SK-N-MC (cell line): ENCODE data around the gene NADSYN1.

Source experiments
- DNase-seq: peaks from one replicate; pipeline ENCODE4 v3.0.0-alpha.2; 2011; ENCODE audit warnings: low read depth, low spot score
- H3K27ac ChIP-seq: fragments of 200-600 bp; sonication (generic); 2 replicates; pipeline ENCODE4 v1.5.1; 2016; ENCODE audit warnings: mixed run types
- H3K36me3 ChIP-seq: fragments of 200-600 bp; sonication (generic); 2 replicates; pipeline ENCODE4 v1.6.1; 2017; ENCODE audit warnings: antibody characterized with exemption, low read length, mixed read lengths; ENCODE audit not compliant: insufficient read depth
- H3K4me3 ChIP-seq: fragments of 200-600 bp; sonication (generic); 2 replicates; pipeline ENCODE4 v1.5.1; 2016
- H3K9ac ChIP-seq: fragments of 200-600 bp; sonication (generic); 2 replicates; pipeline ENCODE4 v1.8.0; 2017; ENCODE audit warnings: mixed run types, mixed read lengths; ENCODE audit not compliant: insufficient read length
- H3K9me3 ChIP-seq: fragments of 200-600 bp; sonication (generic); 2 replicates; pipeline ENCODE4 v1.6.1; 2017; ENCODE audit warnings: low read depth, mild to moderate bottlenecking, antibody characterized with exemption, low read length, moderate library complexity, mixed read lengths
- EZH2 ChIP-seq: fragments of 200-600 bp; sonication (generic); IDR thresholded peaks from one replicate; pipeline ENCODE4 v1.6.1; 2017; ENCODE audit warnings: antibody characterized with exemption
- FOXP2 ChIP-seq: optimal IDR thresholded peaks from 2 replicates; pipeline ENCODE3; 2011; ENCODE audit warnings: mild to moderate bottlenecking, moderate library complexity; ENCODE audit not compliant: insufficient read depth; ENCODE audit errors: extremely low read length, control extremely low read depth
- POLR2AphosphoS5 ChIP-seq: IDR thresholded peaks from 2 replicates; pipeline ENCODE4 v1.6.1; 2012; ENCODE audit warnings: mild to moderate bottlenecking, low read depth, low read length, borderline replicate concordance

The NADSYN1 gene

DNA sequence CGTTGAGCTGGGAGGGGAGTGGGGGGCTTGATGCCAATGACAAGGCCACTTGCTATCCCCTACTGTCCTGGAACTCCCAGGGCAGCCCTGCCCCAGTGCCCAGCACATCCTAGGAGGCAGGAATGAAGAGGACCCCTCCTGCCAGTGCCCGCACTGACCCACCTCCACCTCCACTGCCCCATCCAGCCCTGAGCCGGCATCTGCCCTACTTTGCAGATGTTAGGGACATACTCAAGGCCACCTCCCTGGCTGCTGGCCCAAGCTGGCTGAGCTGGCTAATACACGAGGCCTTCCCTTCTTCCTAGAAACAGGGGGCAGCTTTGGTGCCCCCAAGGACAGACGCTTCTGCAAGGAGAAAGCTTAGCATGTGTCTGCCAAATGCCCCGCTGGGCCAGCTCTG, 15.6 kb upstream of the NADSYN1 start:
- H3K9me3 ChIP-seq: no peaks in the 10 kb centered on the region
- peaks cover 72% of the 10 kb centered on the region for H3K36me3 ChIP-seq
- no peak overlapping the region for H3K4me3 ChIP-seq
- TF ChIP-seq EZH2: no peak
- TF ChIP-seq FOXP2: no peak
- TF ChIP-seq POLR2AphosphoS5: no peak
- H3K9ac ChIP-seq: no peak overlapping the region
- no peak for DNase-seq
- H3K27ac ChIP-seq: no peak overlapping the region

DNA sequence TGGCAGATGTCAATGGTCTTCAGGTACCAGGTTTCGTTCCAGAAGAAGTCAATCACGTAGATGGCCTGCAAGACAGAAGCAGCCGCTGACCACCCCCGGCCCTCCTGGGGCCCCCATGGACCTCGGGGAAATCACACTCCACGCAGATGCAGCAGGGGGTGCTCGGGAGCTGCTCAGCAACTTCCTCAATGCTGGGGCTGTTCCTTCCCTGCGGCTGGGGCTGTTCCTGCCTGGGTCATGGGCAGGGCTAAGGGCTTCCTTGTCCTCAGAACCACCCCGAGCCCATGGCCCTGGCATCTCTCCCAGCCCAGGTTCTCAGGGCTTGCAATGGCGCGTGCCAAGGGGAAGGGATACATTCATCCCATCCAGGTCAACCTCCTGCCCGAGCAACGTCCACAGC, 15.1 kb upstream of the NADSYN1 start:
- no peak overlapping the region for H3K9ac ChIP-seq
- no peak for DNase-seq
- TF ChIP-seq FOXP2 (no peak), EZH2 (no peak), POLR2AphosphoS5 (no peak)
- H3K36me3 ChIP-seq: peaks cover 74% of the 10 kb centered on the region
- no peak overlapping the region for H3K27ac ChIP-seq
- no peak overlapping the region for H3K4me3 ChIP-seq
- no peaks in the 10 kb centered on the region for H3K9me3 ChIP-seq

- H3K4me3 ChIP-seq: no peak overlapping the region
- DNase-seq: no peak
- no peak overlapping the region for H3K9ac ChIP-seq
- no peaks in the 10 kb centered on the region for H3K9me3 ChIP-seq
- TF ChIP-seq FOXP2: no peak
- TF ChIP-seq EZH2: no peak
- TF ChIP-seq POLR2AphosphoS5: no peak
- peaks cover 82% of the 10 kb centered on the region for H3K36me3 ChIP-seq
- no peak overlapping the region for H3K27ac ChIP-seq
Observed at GRCh38 chr11:71438650-71439049, 14.4 kb upstream of the NADSYN1 start.

DNA sequence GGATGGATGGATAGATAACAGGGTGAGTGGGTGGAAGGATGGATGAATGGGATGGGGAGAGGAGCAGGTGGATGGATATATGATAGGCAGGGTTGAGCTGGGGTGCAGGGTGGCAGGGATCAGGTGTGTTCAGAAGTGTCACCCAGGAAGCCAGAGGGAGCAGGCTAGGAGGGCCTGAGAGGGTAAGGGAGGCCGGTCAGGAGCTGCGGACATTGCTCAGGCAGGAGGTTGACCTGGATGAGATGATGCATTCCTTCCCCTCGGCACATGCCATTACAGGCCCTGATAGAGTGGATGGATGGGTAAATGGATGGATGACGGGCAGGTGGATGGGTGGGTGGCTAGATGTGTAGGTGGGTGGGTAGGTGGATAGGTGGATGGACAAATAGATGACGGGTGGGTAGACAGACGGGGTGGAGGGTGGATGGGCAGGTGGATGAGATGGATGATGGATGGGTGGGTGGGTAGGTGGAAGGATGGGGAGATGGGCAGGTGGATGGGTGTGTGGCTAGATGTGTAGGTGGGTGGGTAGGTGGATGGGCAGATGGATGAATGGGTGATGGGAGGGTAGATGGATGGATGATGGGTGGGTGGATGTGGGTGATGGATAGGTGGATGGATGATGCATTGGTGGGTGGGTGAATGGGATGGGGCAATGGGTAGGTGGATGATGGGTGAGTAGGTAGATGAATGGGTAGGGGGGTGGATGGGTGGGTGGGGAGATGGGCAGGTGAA, 12.8 kb upstream of the NADSYN1 start:
- TF ChIP-seq EZH2: no peak
- TF ChIP-seq FOXP2: no peak
- TF ChIP-seq POLR2AphosphoS5: no peak
- Histone ChIP-seq H3K4me3 (no peak overlapping the region), H3K27ac (no peak overlapping the region), H3K36me3 (peaks cover 96% of the 10 kb centered on the region), H3K9ac (no peak overlapping the region), H3K9me3 (no peaks in the 10 kb centered on the region)
- DNase-seq: no peak

- no peak for DNase-seq
- no peak overlapping the region for H3K27ac ChIP-seq
- peaks cover 96% of the 10 kb centered on the region for H3K36me3 ChIP-seq
Observed at GRCh38 chr11:71441251-71441650, 11.8 kb upstream of the NADSYN1 start.

DNA sequence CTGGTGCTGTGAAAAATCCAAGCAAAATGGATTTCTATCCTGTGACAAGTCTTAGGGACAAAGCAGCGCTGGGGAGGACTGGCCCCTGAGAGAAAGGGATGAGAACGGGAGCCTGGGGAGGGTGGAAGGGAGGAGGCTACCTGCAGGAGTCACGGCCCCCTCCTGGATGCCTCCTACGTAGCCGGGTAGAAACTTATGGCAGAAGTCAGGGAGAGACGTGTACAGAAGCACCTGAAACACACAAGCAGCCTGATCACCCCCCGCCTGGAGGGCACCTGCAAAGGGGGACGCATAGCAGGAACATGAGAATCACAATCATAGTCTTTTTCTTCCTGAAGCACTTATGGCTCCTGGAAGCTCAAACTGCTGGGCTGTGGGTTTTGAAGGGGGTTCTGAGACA, 10.9 kb upstream of the NADSYN1 start:
- peaks cover 97% of the 10 kb centered on the region for H3K36me3 ChIP-seq

More at GRCh38 chr11:71441251-71441650, 11.8 kb upstream of the NADSYN1 start:
- Histone ChIP-seq H3K9me3 (no peaks in the 10 kb centered on the region), H3K9ac (no peak overlapping the region), H3K4me3 (no peak overlapping the region)
- TF ChIP-seq EZH2: no peak

GRCh38 chr11:71442880-71443279, 10.1 kb upstream of the NADSYN1 start:
- DNase-seq: no peak
- Histone ChIP-seq H3K27ac (no peak overlapping the region), H3K9me3 (no peaks in the 10 kb centered on the region), H3K36me3 (peaks cover 93% of the 10 kb centered on the region), H3K4me3 (no peak overlapping the region), H3K9ac (no peak overlapping the region)
- no peak for TF ChIP-seq POLR2AphosphoS5
- no peak for TF ChIP-seq EZH2
- TF ChIP-seq FOXP2: no peak

More for the DNA sequence above, 10.9 kb upstream of the NADSYN1 start:
- TF ChIP-seq FOXP2: no peak
- TF ChIP-seq POLR2AphosphoS5: no peak
- no peak for TF ChIP-seq EZH2
- Histone ChIP-seq H3K27ac (no peak overlapping the region), H3K9ac (no peak overlapping the region), H3K4me3 (no peak overlapping the region), H3K9me3 (no peaks in the 10 kb centered on the region)
- no peak for DNase-seq

GRCh38 chr11:71443736-71444445, 9.1 kb upstream of the NADSYN1 start:
- H3K9ac ChIP-seq: no peak overlapping the region
- H3K9me3 ChIP-seq: no peaks in the 10 kb centered on the region
- TF ChIP-seq EZH2 (no peak), POLR2AphosphoS5 (no peak), FOXP2 (no peak)
- H3K36me3 ChIP-seq: peaks cover 83% of the 10 kb centered on the region
- H3K4me3 ChIP-seq: no peak overlapping the region
- DNase-seq: no peak
- H3K27ac ChIP-seq: no peak overlapping the region
